ENCODE data around the gene EGLN2.
"Not testable (repeated sequence)": the region's sequence is repeated elsewhere in the genome, so short reads cannot be mapped to it uniquely, and the experiment has no call there.

EGLN2 gene

DNA sequence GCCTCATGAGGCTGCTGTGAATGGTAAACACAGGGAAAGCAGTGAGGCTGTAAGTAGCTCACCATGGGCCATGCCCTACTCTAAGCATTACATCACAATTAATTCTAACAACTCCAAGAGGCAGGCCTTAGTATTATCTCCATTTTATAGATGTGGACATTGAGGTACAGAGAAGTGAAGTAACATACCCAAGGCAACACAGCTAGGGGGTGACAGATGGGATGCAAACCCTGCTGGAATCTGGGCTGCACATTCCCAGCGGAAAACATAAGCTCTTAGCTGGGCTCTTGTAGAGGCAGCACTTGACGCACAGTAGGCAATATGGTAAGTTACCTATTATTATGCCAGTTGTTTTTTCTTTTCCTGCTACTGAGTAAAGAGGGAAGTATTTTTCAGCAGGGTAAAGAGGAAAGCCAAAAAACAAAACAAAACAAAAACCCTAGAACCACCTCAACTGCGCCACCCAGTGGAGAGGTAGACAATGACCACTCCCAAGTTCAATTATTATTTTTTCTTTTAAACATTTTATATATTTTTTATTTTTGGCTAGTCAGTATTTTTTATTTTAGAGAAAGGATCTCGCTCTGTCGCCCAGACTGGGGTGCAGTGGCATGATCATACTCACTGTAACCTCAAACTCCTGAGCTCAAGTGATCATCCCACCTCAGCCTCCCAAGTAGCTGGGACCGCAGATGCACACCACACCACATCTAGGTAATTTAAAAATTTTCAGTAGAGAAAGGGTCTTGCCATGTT is 20.7 kb downstream of the EGLN2 start:
- DNase-seq = peak; percentile 73

DNA sequence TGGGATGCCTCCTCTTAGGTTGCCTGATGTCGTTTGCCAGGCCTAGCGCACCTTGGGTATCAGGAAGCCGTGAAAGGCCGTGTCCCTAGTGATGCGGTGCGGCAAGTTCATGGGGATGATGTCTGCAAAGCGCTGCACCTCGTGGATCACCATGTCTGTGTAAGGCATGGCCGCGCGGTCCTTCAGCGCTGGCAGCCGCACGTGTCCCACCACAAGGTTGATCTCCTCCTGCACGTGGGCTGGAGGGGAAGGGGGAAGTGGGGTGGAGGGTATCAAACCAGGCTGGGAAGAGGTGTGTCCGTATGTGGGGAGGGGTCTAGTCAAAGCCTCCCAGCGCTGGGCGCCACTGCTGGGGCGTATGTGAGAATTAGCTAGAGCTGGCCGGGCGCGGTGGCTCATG is 23.2 kb downstream of the EGLN2 start:
- DNase-seq = no peak

DNA sequence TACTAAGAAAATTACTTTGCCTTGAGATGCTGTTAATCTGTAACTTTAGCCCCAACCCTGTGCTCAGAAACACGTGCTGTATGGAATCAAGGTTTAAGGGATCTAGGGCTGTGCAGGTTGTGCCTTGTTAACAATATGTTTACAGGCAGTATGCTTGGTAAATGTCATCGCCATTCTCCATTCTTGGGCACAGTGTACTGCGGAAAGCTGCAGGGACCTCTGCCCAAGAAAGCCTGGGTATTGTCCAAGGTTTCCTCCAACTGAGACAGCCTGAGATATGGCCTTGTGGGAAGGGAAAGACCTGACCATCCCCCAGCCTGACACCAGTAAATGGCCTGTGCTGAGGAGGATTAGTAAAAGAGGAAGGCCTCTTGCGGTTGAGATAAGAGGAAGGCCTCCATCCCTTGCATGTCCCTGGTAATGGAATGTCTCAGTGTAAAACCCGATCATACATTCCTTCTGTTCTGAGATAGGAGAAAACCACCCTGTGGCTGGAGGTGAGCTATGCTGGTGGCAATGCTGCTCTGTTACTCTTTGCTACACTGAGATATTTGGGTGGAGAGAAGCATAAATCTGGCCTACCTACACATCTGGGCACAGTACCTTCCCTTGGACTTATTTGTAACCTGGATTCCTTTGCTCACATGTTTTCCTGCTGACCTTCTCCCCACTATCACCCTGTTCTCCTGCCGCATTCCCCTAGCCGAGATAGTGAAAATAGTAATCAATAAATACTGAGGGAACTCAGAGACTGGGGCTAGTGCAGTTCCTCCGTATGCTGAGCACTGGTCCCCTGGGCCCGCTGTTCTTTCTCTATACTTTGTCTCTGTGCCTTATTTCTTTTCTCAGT is 23.9 kb downstream of the EGLN2 start:
- peak; percentile 95 for DNase-seq

DNA sequence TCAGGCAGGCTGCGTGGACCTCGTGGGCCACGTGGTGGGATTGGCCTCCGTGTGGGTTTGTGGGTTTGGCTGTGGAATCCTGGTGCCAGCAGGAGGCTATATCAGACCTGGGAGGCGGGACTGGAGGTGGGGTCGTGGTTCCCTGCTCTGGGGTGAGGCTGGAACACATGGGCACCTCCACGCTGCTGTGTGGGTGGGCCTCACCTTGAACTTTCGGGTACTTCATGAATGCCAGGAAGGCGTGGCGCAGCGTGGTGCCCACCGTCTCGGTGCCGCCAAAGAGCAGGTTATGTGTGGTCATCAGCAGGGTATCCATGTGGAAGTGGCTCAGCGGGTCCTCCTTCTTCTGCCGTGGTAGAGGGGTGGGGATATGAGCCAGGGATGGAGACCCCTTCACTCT is 25.9 kb downstream of the EGLN2 start:
- not testable (repeated sequence) for DNase-seq

DNA sequence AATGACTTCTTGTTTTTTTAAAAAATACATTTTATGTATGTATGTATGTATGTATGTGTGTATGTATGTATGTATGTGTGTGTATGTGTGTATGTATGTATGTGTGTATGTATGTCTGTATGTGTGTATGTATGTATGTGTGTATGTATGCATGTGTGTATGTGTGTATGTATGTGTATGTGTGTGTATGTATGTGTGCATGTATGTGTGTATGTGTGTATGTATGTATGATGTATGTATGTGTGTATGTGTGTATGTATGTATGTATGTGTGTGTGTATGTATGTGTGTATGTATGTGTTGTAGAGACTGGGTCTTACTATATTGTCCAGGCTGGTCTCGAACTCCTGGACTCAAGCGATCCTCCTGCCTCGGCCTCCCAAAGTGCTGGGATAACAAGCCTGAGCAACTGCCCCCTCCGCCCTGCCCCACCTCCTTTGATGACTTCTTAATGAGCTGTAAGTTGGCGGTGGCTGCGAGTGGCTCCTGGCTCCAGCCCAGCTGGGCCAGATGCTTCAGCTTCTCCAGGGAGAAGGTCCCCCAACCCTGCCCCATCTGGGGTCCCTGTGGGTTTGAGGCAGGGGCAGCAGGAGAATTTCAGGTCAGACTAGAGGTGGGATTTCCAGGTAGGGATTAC is 26.6 kb downstream of the EGLN2 start:
- not testable (repeated sequence) for DNase-seq

DNA sequence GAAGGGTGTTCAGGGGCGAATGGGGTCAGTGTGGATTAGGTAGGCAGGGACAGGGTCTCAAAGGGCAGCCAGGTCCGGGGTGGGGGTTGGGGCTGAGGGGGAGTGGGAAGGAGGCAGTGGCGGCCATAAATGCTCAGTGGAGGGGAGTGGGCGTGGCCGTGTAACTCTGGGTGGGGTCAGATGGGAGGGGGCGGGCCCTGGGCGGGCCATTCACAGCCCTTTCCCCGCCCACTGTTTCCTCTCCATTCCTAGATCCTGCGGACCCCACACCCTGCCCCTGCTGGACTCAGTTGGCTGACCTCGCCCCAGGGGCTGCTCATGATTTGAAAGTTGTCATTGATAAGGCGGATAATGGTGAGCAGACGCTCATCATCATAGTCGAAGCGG is 27.3 kb downstream of the EGLN2 start:
- not testable (repeated sequence) for DNase-seq

DNA sequence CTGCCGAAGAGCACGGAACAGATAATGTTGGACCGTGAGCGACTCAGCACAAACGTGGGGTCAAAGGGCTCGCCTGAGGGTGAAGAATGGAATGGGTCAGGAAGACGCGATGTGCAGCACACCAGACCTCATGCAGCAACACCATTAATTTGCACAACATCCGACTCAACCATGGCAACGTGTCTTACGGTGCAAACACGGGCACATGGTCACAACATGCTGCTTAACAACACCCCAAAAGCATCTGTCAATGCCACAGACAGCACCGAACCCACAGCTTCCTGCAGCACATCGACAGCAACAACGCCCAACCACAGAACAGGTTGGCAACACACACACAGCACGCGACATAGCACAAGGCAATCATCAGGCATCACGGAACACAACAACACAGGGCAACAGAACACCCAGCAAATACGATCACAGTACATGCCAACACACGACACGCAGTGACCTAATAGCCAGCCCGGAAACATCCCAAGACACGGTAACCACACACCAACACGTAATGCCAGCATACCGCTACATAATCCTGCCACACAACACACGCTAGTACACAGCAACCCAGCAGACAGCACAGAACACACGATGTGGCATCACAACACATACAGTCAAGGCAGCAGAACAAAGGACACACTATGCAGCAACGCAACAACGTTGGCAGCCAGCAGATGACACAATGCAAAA is 27.9 kb downstream of the EGLN2 start:
- DNase-seq = peak; percentile 75

DNA sequence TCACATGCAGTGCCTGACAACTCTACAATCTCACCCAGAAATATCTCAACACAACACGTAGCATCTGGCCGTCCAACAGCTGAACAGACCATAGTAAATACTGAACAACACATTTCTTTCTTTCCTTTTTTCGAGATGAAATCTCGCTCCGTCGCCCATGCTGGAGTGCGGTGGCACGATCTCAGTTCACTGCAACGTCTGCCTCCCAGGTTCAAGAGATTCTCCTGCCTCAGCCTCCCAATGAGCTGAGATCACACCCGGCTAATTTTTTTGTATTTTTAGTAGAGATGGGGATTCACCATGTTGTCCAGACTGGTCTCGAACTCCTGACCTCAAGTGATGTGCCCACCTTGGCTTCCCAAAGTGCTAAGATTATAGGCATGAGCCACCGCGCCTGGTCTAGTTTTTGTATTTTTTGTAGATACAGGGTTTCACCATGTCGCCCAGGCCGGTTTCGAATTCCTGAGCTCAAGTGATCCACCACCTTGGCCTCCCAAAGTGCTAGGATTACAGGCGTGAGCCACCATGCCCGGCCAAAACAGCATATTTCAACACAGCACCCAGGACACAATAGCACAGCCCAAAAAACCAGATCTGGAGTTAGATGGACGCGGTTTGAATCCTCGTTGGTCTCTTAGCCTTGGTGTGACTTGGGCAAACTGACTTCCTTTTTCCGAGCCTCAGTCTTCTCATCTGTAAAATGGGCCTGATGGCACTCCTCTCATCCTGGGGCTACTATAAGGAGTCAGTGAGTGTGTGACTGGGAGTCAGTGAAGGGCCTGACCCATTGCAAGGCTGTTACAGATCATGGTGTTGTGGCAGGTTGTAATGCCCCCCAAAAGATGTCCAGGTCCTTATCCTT is 28.6 kb downstream of the EGLN2 start:
- DNase-seq = no peak

DNA sequence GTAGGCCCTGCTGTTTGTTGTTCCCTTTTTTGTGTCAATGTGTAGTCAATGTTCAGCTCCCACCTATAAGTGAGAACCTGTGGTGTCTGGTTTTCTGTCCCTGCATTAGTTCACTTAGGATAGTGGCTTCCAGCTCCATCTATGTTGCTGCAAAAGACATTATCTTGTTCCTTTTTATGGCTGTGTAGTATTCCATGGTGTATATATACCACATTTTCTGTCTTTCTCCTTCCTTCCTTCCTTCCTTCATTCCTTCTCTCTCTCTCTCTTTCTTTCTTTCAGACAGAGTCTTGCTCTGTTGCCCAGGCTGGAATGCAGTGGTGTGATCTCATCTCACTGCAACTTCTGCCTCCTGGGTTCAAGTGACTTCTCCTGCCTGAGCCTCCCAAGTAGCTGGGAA is 30.2 kb downstream of the EGLN2 start:
- DNase-seq = no peak

DNA sequence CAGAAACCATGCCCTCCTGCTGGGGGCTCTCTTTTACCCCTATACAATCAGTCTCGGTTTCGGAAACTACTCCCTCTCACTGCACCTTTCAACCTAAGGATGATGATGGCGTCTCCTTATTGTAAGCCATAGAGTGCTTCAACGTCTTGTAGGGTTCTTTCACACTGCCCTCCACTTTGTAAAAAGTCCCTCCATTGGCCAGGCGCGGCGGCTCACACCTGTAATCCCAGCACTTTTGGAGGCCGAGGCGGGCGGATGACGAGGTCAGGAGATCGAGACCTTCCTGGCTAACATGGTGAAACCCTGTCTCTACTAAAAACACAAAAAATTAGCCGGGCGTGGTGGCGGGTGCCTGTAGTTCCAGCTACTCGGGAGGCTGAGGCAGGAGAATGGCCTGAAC is 31.8 kb downstream of the EGLN2 start:
- not testable (repeated sequence) for DNase-seq

DNA sequence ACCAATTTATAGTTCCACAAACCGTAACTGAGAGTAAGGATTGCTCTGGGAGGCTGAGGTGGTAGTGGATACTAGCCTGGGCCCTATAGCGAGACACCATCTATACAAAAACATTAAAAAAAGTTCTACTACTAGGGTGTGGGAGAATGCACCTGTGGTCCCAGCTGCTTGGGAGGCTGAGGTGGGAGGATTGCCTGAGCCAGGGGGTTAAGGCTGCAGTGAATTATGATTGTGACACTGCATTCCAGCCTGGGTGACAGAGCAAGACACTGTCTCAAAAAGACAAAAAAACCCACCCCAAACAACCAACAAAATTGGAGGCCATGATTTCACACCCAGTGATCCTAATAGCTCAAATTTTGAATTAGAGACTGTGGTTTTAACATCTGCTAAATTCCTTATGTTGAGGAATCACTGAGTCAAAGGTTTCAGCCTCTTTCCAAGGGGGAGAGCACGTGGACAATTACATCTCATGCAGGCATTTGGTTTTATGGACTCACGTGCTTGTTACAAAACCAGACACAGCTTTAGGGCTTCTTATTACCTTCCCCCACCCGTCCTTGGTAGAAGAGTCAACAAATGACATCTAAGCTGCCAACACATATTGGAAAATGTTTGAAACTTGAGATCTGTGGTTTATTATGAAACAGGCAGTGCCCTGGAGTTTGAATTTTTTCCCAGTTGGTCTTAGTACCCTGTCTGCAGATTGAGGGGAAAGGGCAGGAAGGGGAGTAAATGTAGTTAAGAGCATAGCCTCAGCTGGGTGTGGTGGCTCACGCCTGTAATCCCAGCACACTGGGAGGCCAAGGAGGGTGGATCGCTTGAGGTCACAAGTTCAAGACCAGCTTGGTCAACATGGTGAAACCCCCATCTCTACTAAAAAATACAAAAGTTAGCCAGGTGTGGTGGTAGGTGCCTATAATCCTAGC is 32.8 kb downstream of the EGLN2 start:
- peak; percentile 48 for DNase-seq

DNA sequence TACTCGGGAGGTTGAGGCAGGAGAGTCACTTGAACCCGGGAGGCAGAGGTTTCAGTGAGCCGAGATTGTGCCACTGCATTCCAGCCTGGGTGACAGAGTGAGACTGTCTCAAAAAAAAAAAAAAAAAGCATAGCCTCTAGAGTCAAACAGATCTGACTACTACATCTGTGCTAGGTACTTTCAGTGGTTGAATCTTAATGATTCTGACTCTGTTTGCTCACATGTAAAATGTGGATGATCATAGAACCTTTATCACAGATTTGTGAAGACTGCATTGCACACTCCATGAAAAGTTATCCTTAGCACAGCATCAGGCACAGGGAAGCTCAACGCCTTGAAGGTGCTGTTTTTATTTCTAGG is 33.4 kb downstream of the EGLN2 start:
- not testable (repeated sequence) for DNase-seq

DNA sequence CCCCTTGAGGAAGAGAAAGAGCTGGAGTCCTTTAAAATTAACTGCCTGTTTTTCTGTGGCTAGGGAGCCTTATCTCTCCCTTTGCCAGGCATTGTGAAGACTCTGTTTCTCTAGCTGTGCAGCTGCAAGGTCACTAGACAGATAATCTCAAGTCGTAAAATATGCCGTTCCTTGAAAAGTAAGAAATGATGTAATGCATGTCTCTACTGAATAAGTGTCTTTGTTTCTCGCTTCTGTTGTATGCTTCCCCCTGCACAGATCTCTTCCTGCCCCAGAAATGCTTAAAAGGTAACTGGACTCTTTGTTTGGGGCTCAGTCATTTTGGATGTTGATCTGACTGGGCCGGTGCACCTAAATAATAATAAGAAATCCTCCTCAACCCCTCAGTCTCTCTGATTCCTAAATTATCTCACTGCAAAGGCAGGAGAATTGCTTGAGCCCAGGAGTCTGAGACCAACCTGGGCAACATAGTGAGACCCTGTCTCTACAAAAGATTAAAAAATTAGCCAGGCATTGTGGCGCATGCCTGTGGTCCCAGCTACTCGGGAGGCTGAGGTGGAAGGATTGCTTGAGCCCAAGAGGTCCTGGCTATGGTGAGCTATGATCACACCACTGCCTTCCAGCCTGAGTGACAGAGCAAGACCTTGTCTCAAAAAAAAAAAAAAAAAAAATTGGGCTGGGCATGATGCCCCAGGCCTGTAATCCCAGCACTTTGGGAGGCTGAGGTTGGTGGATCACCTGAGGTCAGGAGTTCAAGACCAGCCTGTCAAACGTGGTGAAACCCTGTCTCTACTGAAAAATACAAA is 34.9 kb downstream of the EGLN2 start:
- DNase-seq = peak; percentile 79

DNA sequence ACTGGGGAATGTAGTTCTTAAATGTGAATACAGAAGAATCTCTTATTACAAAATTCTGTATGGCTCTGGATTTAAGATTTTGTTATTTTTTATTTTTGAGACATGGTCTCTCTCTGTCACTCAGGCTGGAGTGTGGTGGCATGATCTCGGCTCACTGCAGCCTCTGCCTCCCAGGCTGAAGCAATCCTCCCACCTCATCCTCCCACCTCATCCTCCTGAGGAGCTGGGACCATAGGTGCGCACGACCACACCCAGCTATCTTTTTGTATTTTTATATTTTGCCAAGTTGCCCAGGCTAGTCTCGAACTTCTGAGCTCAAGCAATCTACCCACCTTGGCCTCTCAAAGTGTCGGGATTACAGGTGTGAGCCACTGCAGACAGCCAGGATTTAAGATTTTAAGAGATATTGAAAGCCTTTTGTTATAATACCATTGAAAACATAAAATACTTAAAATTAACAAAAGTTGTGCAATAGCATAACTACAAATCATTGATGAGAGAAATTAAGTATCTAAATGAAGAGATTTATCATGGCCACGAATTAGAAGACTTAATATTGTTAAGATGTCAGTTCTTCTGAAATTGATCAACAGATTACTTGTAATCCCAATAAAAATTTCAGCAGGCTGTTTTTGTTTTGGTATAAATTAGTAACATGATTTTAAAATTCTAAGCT is 37.9 kb downstream of the EGLN2 start:
- no peak for DNase-seq

DNA sequence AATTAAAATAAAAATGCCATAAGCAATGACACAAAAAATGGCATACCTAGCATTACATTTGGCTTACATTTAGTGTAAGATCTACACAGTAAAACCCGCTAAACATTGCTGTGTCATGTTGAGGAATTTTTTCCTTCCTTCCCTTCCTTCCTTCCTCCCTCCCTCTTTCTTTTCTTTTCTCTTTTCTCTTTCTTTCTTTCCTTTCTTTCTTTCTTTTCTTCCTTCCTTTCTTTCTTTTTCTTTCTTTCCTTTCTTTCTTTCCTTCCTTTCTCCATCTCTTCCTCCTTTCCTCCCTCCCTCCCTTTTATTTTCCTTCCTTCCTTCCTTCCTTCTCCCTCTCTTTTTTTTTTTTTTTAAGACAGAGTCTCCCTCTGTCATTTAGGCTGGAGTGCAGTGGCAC is 39.5 kb downstream of the EGLN2 start:
- not testable (repeated sequence) for DNase-seq

DNA sequence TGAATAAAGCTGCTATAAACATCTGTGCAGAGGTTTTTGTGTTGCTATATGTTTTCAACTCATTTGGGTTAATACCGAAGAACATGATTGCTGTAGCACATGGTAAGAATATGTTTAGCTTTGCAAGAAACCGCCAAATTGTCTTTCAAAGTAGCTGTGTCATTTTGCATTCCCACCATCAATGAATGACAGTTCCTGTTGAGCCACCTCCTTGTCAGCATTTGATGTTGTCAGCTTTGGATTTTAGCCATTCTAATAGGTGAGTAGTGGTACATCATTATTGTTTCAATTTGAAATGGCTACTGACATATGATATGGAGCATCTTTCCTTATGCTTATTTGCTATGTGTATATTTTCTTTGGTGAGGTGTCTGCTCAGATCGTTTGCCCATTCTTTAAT is 43.0 kb downstream of the EGLN2 start:
- DNase-seq = not testable (repeated sequence)

DNA sequence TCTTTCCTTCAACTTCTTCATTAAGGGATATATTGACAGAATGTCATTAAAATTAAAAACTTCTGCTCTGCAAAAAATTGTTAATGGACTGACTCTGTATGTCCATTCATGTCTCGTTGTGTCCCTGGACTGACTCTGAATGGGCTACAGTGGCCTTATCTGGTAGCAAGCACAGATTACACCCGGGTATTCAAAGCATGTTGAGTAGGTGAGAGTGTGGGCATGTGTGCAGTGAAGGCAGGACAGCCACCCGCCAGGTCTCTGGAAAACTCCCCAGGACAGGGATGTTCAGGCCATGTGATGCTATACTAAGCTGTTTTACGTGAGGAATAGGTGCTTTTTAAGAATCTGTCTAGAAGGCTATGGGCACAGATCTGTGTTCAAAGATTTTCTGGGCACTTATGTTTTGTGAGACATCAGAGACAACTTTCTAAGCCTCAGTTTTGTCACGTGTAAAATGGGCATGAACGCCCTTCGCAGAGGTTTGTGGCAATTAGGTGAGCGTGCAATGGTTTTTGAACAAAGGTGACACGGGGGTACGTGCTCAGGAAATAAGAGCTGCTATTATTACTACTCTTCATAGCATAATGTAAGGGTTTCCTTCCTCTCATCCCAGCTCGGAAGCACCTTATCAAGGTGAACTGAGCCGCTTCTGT is 44.1 kb downstream of the EGLN2 start:
- not testable (repeated sequence) for DNase-seq

DNA sequence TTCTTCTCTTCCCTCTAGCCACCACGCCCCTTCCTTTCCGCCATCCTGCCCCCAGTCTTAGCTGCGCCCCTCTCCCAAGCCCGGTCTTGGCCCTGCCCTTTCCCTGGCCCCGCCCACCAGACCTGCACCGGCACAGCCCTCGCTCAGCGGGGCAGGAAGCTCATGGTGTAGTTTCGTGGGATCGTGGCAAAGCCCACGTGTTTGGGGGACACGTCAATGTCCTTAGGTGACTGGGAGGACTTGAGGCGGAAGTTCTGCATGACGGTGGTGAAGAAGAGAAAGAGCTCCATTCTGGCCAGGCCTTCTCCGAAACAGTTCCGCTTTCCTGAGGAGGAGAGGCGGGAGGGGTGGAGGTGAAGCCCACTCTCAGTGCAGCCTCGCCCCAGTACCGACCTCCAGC is 44.7 kb downstream of the EGLN2 start:
- peak; percentile 51 for DNase-seq

DNA sequence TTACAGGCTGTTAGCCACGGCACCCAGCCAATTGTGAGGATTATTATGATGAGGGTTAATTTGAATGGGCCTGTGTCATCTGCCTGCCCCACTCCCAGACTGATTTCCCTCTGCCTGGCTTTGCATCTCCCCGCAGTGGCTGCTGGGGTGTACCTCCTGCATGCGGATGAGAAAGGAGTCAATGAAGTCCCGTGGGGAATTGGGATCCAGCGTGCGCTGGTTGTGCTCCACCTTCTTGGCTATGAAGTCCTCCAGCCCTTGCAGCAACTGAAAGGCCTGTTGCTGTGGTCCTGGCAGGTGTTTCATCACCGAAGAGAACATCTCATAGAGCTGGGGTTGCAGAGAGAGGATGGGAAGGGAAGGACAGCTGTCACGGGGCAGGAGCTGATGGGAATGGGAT is 47.7 kb downstream of the EGLN2 start:
- DNase-seq = not testable (repeated sequence)
